DMS 273 (cell line): Measurements from ENCODE around the gene TTLL8.
A peak's percentile ranks its signal among the peaks of the same experiment; 100 is the strongest.
"Not testable (repeated sequence)": the region's sequence is repeated elsewhere in the genome, so short reads cannot be mapped to it uniquely, and the experiment has no call there.

Experiments used
- DNase-seq: peaks from one replicate; lab custom pipeline; 2025; ENCODE audit not compliant: unreplicated experiment; lab: John Stamatoyannopoulos, UW

The TTLL8 gene

DNA sequence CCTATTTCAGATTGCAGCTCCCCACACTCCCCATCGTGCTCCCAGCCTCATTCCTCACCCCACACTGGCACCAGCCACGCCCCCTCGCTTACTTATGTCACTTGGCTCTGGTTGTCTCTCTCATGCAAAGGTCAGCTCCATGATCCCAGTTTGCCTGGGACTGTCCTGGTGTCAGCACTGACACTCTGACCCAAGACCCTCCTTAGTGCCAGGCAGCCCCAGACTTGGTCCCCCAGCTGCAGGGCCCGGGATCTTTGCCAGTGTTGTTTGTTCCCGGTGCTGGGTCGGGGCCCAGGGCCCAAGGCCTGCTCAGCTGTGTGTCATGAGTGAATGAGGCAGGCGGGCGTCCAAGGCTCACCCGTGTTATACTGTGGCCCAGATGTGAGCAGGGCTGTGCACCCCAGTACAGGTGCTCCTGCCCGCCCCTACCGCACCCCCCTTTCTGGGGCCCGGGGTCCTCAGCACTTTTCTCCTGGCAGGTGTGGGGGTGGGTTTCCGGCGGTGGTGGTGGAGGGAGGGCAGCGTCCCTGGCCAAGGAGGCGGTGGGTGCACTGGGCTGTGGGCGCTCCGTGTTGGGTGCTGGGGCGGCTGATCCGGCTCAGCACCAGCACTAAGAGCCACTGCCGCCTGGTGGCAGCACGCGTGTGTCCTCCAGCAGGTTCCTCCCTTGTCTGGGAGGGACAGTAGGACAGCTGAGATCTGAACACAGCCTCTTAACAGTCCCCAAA is 65.0 kb downstream of the TTLL8 start:
- peak; percentile 61 for DNase-seq

GRCh38 chr22:49991907-49992533 is 66.1 kb downstream of the TTLL8 start:
- no peak for DNase-seq

- no peak for DNase-seq
These were observed 66.9 kb downstream of the TTLL8 start for GRCh38 chr22:49991167-49991566.

DNA sequence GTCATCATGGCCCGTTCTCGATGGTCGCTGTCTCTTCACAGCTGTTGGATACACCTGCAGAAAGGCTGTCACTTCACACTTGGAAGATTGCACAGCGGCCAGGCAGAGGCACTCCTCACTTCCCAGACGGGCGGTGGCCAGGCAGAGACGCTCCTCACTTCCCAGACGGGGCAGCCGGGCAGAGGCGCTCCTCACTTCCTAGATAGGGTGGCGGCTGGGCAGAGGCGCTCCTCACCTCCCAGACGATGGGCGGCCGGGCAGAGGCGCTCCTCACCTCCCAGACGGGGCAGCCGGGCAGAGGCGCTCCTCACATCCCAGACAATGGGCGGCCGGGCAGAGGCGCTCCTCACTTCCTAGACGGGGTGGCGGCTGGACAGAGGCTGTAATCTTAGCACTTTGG is 68.3 kb downstream of the TTLL8 start:
- not testable (repeated sequence) for DNase-seq

DNA sequence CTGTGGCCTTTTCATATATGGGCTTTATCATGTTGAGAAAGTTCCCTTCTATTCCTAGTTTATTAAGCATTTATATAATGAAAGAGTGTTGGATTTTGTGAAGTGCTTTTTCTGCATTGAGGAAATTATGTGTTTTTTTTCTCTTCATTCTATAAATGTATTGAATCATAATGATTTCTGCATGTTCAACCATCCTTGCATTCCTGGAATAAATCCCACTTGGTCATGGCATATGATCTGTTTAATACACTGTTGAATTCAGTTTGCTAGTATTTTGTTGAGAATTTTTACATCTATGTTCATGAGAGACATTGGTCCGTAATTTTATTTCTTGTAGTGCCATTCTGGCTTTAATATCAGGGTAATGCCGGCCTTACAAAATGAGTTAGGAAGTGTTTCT is 71.8 kb downstream of the TTLL8 start:
- no peak for DNase-seq

DNA sequence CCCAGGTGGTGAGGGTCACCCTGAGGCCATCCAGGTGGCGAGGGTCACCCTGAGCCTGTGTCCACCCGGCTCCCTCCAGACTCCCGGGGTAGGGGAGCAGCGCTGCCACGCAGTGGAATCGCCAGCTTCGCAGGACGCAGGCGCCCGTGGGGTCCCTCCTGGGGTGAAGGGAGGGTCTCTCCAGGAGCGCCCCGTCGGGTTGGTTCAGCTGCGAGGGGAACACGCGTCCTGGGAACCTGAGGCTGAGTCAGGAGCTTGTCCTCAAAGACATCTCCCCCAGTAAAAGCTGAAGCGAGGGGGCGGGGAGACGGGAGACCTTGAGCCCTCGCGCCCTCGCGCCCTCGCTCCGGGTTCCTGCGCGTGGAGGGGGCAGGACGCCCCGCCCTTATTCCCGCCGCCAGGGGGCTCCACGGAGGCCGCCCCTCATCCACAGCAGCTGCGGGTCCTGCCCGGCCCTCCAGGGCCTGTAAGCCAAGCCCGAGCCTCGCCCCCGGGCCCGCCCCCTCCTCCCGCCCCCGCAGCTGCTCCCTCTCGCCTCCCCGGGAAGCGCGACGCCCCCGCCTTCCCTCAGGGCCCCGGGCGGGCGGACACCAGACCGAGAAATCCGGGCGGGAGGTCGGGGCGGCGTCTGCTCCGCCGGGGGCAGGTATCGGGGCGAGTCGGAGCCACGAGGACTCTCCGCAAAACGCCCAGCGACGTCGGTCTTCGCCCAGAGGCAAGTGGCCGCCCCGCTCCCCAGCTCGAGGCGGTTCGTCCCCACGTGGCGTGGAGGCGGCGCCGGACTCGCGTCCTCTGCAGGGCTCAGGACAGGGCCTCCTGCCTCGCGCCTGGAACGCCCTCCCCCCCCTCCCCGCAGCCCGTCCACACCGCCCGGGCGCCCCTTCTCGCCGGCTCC is 74.7 kb downstream of the TTLL8 start:
- DNase-seq: peak; percentile 73

- not testable (repeated sequence) for DNase-seq
These were observed 76.3 kb downstream of the TTLL8 start for GRCh38 chr22:49981799-49982198.

DNA sequence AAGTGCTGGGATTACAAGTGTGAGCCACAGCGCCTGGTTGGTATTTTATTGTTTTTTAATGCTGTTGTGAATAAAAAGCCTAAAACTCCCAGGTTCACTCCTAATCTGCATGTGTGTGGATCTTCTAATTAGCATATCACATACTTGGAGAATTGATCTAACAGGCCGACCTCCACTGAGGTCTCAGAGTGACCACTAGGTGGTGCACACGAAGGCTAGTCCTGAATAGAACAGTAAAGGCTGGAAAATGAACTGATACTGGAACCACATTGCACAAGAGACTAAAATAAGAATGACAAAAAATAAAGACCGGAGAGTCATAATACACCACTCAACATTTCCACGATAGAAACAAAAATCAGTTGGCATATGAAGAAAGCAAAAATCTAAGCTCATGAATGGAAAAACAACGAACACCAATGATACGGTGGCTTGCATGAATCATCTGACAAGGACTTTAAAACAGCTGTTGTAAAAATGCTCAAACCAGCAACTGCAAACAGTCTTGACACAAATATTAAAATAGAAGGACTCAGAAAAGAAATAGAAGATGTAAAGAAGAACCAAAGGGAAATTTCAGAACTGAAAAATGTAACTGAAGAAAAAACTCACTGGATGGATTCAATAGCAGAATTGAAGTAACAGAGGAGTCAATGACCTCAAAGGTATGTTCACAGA is 78.4 kb downstream of the TTLL8 start:
- peak; percentile 56 for DNase-seq

GRCh38 chr22:49977578-49977977 is 80.5 kb downstream of the TTLL8 start:
- DNase-seq: no peak

GRCh38 chr22:49976439-49977175 is 81.5 kb downstream of the TTLL8 start:
- no peak for DNase-seq

- no peak for DNase-seq
These were observed 82.3 kb downstream of the TTLL8 start for GRCh38 chr22:49975543-49976389.

- no peak for DNase-seq
These were observed 84.8 kb downstream of the TTLL8 start for GRCh38 chr22:49973018-49973961.

DNA sequence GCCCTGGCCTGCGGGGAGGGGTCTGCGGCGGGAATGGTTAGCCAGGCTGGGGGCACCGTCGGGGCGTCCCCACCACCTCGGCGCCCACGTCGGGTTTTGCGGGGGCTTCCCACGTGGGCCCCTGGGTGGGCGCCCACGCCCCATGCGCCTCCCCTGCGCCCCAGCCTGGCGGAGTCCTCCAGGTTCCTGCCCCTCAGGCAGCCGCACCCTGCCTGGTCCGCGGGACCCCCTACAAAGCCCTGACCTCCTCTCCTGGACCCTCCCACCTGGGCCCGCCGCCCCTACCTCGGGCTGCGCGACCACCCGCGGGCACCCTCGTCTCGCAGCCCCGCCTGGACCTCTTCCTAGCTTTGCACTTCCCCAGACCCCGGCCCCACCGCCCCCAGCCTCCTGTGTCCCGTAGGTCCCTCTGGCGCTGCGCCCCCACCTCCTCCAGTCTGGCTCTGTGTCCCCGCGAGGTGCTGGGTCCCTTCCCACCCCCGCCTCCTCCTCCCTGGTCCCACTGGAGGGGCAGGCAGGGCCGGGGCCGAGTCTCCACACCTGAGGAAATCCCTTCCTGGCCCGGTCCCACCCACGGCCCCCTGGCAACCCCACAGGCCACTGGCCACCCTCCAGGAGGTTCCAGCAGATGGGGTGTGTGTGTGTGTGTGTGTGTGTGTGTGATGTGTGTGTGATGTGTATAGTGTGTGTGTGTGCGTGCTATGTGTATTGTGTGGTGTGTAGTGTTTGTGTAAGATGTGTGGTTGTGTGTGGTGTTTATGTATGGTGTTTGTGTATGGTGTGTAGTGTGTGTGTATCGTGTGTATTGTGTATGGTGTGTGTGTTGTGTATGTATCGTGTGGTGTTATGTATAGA is 85.7 kb downstream of the TTLL8 start:
- DNase-seq: no peak

DNA sequence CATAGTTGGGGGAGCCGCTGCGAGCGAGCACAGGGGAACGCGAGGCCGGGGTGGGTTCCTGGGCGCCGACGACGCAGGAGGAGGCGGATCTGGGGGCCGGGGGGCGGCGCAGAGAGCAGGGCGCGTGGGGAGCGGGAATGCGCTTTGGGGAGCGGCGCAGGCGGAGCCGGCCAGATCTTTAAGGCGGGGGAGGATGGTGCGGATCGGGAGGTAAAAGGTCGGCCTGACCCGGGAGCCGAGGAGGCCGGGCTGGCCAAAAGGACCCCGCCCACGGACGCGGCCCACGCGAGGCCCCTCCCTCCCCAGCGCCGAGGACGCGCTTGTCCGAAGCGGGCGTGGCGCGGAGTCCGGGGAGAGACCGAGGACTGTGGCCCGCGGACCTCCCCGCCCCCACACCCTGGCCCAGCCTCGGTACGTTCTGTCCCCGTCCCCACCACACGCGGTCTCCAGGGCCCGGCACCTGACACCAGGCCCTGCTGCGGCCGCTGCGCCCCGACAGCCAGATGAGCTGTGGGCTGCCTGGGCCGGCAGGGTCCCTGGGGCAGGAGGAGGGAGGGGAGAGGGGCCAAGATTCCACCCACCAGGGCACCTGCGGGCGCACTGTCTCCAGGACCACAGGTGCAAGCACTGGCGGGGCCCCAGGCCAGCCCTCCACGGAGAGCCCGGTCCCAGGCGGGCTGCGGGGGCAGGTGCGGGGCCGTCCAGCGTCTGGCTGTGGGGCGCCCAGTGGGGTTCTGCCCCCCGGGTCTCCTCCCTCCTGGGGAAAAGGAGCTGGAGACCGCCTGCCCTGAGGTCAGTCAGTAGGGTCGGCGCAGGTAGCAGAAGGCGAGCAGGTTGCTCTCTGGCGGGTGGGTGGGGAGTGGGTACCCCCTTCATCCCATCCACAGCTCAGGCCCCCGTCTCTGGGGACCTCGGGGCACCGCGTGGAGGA is 86.6 kb downstream of the TTLL8 start:
- peak; percentile 70 for DNase-seq

- peak; percentile 90 for DNase-seq
These were observed 87.4 kb downstream of the TTLL8 start for GRCh38 chr22:49970528-49971231.
